Fibroblast of the aortic adventitia (primary cell): Measurements from ENCODE around the gene PPP1R3C. TPM values are rescaled to one million over a fixed set of nuclear protein-coding genes. Genes with fewer than 3 reads are reported as not detected.
A peak's percentile ranks its signal among the peaks of the same experiment; 100 is the strongest.

Experiments
- DNase-seq: peaks from one replicate; pipeline ENCODE4 v3.0.0-alpha.2; 2010; ENCODE audit warnings: low read depth
- H3K4me3 ChIP-seq: 2 replicates; pipeline ENCODE4 v1.5.1; 2011; ENCODE audit warnings: low read depth, mild to moderate bottlenecking, control low read depth, low read length, moderate library complexity
- total RNA-seq: library from RNA; depleted of rRNA; stranded (reverse); fragments of >200 nt; gene quantifications from 2 replicates; pipeline ENCODE4 v1.2.3, GENCODE V29; 2012; ENCODE audit warnings: low replicate concordance
- TF ChIP-seq, protein P1 (sequence below): IDR thresholded peaks from 2 replicates; pipeline ENCODE4 v1.5.1; 2011; ENCODE audit warnings: mild to moderate bottlenecking, low read length, control low read depth, inconsistent platforms; ENCODE audit not compliant: insufficient read depth

The PPP1R3C gene
- total RNA-seq, 1 donor = 41.1 TPM

DNA sequence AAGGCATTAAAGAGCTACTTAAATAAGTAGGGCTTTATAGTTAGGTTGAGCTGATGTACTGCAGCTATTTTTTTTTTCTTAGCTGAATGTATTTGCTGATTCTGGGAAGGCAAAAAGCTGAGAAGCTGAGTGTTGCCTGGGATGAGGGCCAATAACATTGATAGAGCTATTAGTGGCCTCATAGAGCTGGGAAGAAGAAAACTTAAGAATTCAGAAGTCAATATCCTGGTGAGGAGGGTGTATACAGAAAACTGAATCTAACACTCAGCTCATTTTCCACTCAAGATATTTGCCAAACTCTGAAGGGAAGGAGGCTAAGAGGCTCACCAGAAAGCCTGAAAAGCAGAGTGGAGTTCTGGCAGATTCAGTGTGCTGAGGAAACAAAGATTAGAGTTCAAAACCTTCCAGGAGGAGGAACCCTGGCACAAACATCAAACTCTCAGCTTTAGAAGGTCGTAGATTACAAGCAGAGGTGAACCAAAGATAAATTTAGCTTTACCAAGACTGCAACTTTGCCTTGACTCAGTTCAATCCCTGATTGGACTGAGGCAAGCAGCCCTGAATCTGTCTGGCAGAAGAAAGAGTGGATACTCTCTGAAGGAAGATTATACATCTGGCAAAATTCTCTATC lies 11.3 kb downstream of the PPP1R3C start:
- peak; percentile 74 for DNase-seq
- H3K4me3 ChIP-seq = no peak overlapping the region
- TF ChIP-seq, protein P1, sequence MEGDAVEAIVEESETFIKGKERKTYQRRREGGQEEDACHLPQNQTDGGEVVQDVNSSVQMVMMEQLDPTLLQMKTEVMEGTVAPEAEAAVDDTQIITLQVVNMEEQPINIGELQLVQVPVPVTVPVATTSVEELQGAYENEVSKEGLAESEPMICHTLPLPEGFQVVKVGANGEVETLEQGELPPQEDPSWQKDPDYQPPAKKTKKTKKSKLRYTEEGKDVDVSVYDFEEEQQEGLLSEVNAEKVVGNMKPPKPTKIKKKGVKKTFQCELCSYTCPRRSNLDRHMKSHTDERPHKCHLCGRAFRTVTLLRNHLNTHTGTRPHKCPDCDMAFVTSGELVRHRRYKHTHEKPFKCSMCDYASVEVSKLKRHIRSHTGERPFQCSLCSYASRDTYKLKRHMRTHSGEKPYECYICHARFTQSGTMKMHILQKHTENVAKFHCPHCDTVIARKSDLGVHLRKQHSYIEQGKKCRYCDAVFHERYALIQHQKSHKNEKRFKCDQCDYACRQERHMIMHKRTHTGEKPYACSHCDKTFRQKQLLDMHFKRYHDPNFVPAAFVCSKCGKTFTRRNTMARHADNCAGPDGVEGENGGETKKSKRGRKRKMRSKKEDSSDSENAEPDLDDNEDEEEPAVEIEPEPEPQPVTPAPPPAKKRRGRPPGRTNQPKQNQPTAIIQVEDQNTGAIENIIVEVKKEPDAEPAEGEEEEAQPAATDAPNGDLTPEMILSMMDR = no peak

DNA sequence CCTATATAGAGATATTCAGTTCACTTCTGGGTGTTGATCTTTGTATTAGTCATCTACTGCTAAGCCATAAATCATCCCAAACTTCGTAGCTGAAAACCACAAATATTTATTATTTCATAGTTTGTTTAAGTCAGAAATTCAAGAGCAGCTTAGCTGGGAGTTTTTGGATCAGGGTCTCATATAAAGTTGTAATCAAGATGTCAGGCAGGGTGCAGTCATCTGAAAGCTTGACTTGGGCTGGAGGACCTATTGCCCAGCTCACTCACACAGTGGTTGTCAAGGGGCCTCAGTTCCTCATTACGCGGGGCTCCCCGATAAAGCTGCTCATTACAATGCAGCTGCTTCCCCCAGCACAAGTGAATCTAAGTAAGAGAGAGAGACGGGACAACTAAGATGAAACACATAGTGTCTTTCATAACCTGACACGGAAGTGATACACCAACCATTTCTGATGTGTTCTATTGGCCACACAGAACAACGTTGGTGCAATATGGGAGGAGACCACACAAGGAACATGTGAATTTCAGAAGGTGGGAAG lies 15.7 kb downstream of the PPP1R3C start:
- no peak overlapping the region for H3K4me3 ChIP-seq
- peak; percentile 89 for DNase-seq
- TF ChIP-seq, protein P1 = no peak

DNA sequence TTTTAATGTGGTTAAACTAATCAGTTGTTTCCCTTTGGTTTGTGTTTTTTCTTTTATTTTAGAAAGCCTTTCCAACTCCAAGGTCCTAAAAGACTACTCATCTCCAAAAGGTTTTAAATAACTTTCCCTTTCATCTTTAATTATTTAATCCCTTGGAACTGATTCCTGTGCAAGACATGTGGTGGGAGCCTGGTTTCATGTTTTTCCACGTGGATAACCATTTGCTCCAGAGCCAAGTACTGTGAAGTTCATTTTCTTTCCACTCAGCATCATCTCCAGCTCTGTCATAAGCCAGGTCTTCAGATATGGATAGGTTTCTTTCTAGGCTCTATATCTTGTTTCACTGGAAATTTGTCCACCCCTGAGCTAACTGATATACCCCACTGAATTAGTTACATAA lies 16.7 kb downstream of the PPP1R3C start:
- peak; percentile 65 for DNase-seq
- no peak overlapping the region for H3K4me3 ChIP-seq
- TF ChIP-seq, protein P1 = no peak

DNA sequence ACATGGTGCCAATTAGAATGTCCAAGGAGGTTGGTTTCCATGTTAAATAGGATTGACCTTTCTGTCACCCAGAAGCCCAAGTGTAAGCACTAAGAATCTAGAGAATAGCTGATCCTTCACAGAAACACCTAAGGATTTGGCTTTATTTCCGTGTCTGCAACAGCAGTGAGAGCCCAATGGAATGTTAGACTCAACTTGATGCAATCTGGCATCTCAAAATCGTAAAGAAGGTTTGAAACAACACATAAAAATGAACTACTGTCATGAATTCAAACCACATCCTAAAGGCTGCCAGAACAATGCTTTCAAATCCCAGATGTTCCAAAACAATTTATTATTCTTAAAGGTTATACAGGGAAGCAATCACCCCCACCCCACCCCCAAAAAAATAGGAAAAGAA lies 18.6 kb downstream of the PPP1R3C start:
- H3K4me3 ChIP-seq = no peak overlapping the region

DNA sequence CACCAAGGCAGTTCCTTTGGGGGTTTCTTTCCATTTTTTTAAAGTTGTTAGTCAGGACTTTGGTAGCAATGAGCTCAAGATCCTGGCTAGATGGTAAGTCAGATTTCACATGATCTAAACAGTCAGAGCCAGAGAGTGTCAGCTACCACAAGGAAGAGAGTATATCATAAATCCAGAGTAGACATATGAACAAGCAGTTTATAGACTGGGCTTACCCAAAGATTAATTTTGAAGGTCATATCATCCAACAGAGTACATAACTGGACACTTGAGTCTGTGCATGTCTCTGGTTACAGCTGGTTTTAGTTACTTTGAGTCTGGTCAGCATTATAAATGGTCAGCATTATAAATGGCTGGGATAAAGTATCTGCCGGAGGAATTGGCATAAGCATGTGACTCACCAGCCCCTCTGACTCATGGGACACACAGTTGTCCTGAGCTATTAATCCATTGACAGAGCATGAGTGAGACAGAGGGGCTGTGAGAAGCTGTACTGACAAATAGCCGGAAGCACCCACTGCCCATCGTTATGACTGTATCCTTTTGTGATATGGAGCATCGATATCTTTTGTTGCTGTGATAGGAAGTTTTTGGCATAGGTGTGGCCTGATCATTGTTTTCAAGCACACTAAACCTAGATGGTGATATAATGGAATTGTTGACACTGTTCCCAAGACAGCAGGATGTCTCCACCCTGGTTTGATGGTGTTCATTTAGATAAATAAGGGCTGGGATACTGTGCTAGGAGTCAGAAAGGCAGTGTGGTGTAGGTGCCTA lies 19.3 kb downstream of the PPP1R3C start:
- DNase-seq = peak; percentile 98
- TF ChIP-seq, protein P1 = no peak
- no peak overlapping the region for H3K4me3 ChIP-seq

More for the DNA sequence above, 18.6 kb downstream of the PPP1R3C start:
- TF ChIP-seq, protein P1 = no peak
- peak; percentile 98 for DNase-seq

DNA sequence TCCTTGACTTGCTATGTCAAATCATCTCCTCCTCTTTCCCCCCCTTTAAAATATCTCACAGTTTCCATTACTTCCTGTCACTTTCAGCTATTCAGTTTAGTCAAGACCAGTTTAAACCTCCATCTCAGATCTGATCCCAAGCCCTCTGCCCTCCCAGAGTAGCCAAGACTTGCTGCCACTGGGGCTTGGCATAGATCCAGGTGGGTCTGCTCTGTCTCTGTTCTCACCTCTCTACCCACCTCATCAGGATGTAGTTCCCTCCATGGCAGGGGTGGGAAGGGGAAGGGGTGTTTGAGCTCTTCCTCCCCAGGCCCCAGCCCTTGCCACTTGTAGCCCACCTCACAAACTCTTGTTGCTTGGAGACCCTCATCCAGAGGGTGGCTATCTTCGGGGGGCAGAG lies 22.0 kb downstream of the PPP1R3C start:
- H3K4me3 ChIP-seq = no peak overlapping the region
- DNase-seq = no peak
- TF ChIP-seq, protein P1 = no peak
